K562 (cell line): ENCODE measurements around the gene HKDC1. TPM values are rescaled to one million over a fixed set of nuclear protein-coding genes. Genes with fewer than 3 reads are reported as not detected.

Source experiments
- ATAC-seq: fragments of 200-7000 bp; cut with Tn5 transposase; 3 replicates; pipeline ENCODE4 v1.9.1; 2020; ENCODE audit warnings: moderate library complexity
- BruUV-seq: library from RNA; stranded (reverse); fragments of 400-500 nt; replicated peaks from 2 replicates; lab custom pipeline; 2021; lab: Mats Ljungman, UMichigan
- CTCF ChIA-PET: fragments of 300-600 bp; formaldehyde crosslinking; extraction: SDS; loops from one replicate; lab custom pipeline; 2021; ENCODE audit warnings: low intra/inter-chr PET ratio; lab: Yijun Ruan, JAX
- POLR2A ChIA-PET: fragments of 300-600, 350-650 bp; sonication (Branson Sonifier 250); formaldehyde crosslinking; extraction: SDS; loops from one replicate; lab custom pipeline; 2021; ENCODE audit warnings: antibody characterized with exemption, inconsistent platforms; lab: Yijun Ruan, JAX
- DNase-seq, 4 experiments: peaks; one replicate each; pipeline versions ENCODE4 v3.0.0 to v3.0.0-alpha.2; 2011 to 2018; ENCODE audit warnings: low spot score in 3 of 4, mixed read lengths in 3 of 4; ENCODE audit errors: extremely low read depth in 1 of 4
- FAIRE-seq: peaks from 2 replicates; lab custom pipeline; 2011; peaks lifted over from hg19 to GRCh38; lab: Jason Lieb, UNC
- H2AFZ ChIP-seq: 2 replicates; pipeline ENCODE4 v1.6.0; 2011; ENCODE audit warnings: low read depth, low read length, control low read depth, inconsistent platforms
- H3K27ac ChIP-seq: fragments of 200-600 bp; 3 replicates; pipeline ENCODE4 v1.8.0; 2011; ENCODE audit warnings: low read depth, mild to moderate bottlenecking, control low read depth, inconsistent platforms, low read length, moderate library complexity, mixed read lengths; ENCODE audit errors: extremely low read depth
- H3K27me3 ChIP-seq, 2 experiments: fragments of 300-600 bp in 1 of 2; 2 replicates in 1 of 2; 3 replicates in 1 of 2; pipeline versions ENCODE4 v1.6.0 to v1.8.0; 2011; ENCODE audit warnings: inconsistent platforms in 2 of 2, low read length in 2 of 2, mild to moderate bottlenecking in 1 of 2, mixed read lengths in 1 of 2, moderate library complexity in 1 of 2; ENCODE audit not compliant: control insufficient read depth in 2 of 2, insufficient read depth in 2 of 2
- H3K36me3 ChIP-seq: fragments of 300-600 bp; 3 replicates; pipeline ENCODE4 v1.8.0; 2011; ENCODE audit warnings: mild to moderate bottlenecking, low read length, inconsistent platforms; ENCODE audit not compliant: control insufficient read depth, insufficient read depth
- H3K4me1 ChIP-seq, 2 experiments: fragments of 200-600 bp in 1 of 2; replicated peaks in 1 of 2; 2 replicates in 1 of 2; 3 replicates in 1 of 2; pipeline versions ENCODE4 v1.5.1 to v1.8.0; 2011; ENCODE audit warnings: inconsistent platforms in 2 of 2, low read length in 2 of 2, mild to moderate bottlenecking in 1 of 2, mixed read lengths in 1 of 2, moderate library complexity in 1 of 2; ENCODE audit not compliant: control insufficient read depth in 2 of 2, insufficient read depth in 2 of 2
- H3K4me2 ChIP-seq: 2 replicates; pipeline ENCODE4 v1.6.1; 2011; ENCODE audit warnings: low read length, control low read depth, inconsistent platforms, mixed read lengths; ENCODE audit not compliant: insufficient read depth
- H3K4me3 ChIP-seq: fragments of 200-600 bp; sonication (generic), shearing (Covaris generic); 2 replicates; pipeline ENCODE4 v1.5.1; 2016; ENCODE audit warnings: control low read depth, inconsistent platforms
- H3K79me2 ChIP-seq: fragments of 200-600 bp; 3 replicates; pipeline ENCODE4 v1.8.0; 2011; ENCODE audit warnings: low read length, inconsistent platforms; ENCODE audit not compliant: control insufficient read depth, insufficient read depth
- H3K9ac ChIP-seq, 2 experiments: 2 replicates each; pipeline versions ENCODE4 v1.6.0 to v1.6.1; 2011; ENCODE audit warnings: low read depth in 2 of 2, low read length in 2 of 2, control low read depth in 1 of 2, inconsistent platforms in 1 of 2, mild to moderate bottlenecking in 1 of 2, mixed read lengths in 1 of 2; ENCODE audit not compliant: insufficient read depth in 1 of 2
- H3K9me1 ChIP-seq: one replicate; pipeline ENCODE4 v1.6.0; 2011; ENCODE audit warnings: inconsistent platforms, mild to moderate bottlenecking, low read length, moderate library complexity; ENCODE audit not compliant: control insufficient read depth, insufficient read depth
- H3K9me3 ChIP-seq: replicated peaks from 2 replicates; pipeline ENCODE4 v1.5.1; 2011; ENCODE audit warnings: low read depth, low read length, inconsistent platforms; ENCODE audit not compliant: control insufficient read depth, insufficient read depth
- H4K20me1 ChIP-seq: replicated peaks from 2 replicates; pipeline ENCODE4 v1.6.1; 2011; ENCODE audit warnings: low read length, inconsistent platforms, mixed read lengths; ENCODE audit not compliant: control insufficient read depth, insufficient read depth
- BDP1 ChIP-seq: IDR thresholded peaks from 3 replicates; pipeline ENCODE4 v1.6.1; 2011; ENCODE audit not compliant: insufficient read length, insufficient read depth
- ESRRA ChIP-seq: fragments of 450-650 bp; IDR thresholded peaks from 2 replicates; pipeline ENCODE4 v1.6.1; 2014; ENCODE audit warnings: low read depth, mild to moderate bottlenecking, moderate library complexity, borderline replicate concordance
- FOXA3 ChIP-seq, 2 experiments: fragments of 450-650 bp in 1 of 2; sonication (generic) in 1 of 2; formaldehyde crosslinking; IDR thresholded peaks in 1 of 2; conservative IDR thresholded peaks in 1 of 2; 2 replicates each; pipeline versions ENCODE4 v1.4.0 to v1.8.0; 2020 to 2022; ENCODE audit warnings: mild to moderate bottlenecking in 2 of 2, missing genetic modification reagents in 1 of 2
- JUN ChIP-seq, 2 experiments: sonication (generic) in 1 of 2; formaldehyde crosslinking in 1 of 2; IDR thresholded peaks; 2 replicates each; pipeline versions ENCODE4 v1.6.1 to v1.8.0; 2012 to 2022; ENCODE audit warnings: borderline replicate concordance in 2 of 2, mild to moderate bottlenecking in 2 of 2, improper control_type of control experiment in 1 of 2, low read depth in 1 of 2, low read length in 1 of 2, missing genetic modification reagents in 1 of 2
- NFIC ChIP-seq: fragments of 450-650 bp; IDR thresholded peaks from 2 replicates; pipeline ENCODE4 v1.6.1; 2017; ENCODE audit warnings: mild to moderate bottlenecking, inconsistent platforms
- SUPT5H ChIP-seq: fragments of 450-650 bp; IDR thresholded peaks from 2 replicates; pipeline ENCODE4 v1.6.1; 2016
- ZC3H4 ChIP-seq: sonication (generic); formaldehyde crosslinking; IDR thresholded peaks from 2 replicates; pipeline ENCODE4 v1.9.0; 2021; ENCODE audit warnings: missing genetic modification reagents, borderline replicate concordance
- ZNF140 ChIP-seq: fragments of 250-450 bp; sonication (Bioruptor Pico); IDR thresholded peaks from 2 replicates; pipeline ENCODE4 v1.8.0; 2021; ENCODE audit warnings: moderate library complexity, mild to moderate bottlenecking, inconsistent platforms
- ZNF274 ChIP-seq: IDR thresholded peaks from 2 replicates; pipeline ENCODE4 v1.6.1; 2011; ENCODE audit warnings: low read depth, mild to moderate bottlenecking, low read length, moderate library complexity, borderline replicate concordance
- ZNF444 ChIP-seq: fragments of 250-450 bp; sonication (Bioruptor Pico); IDR thresholded peaks from 2 replicates; pipeline ENCODE4 v1.4.0; 2020; ENCODE audit warnings: mild to moderate bottlenecking, moderate library complexity
- WGBS: fragments of 100-300 bp; shearing (Covaris generic); methylation state at CpG from one replicate; pipeline ENCODE4 v1.1.6; 2016; ENCODE audit warnings: low coverage, mixed read lengths; ENCODE audit not compliant: insufficient coverage; ENCODE audit errors: missing lambda C conversion rate; 5-methylcytosine and 5-hydroxymethylcytosine counted together
- in situ Hi-C: fragments of 300-500 bp; cut with MboI; formaldehyde crosslinking; loops from 4 replicates; pipeline ENCODE4 v1.15.0; 2018; ENCODE audit warnings: inconsistent platforms, mixed read lengths
- intact Hi-C: fragments of 100-400 bp; cut with micrococcal nuclease; formaldehyde crosslinking; loops from 2 replicates; pipeline ENCODE4 v1.14.2; 2022
- polyA plus RNA-seq, 8 experiments: library from polyadenylated mRNA; depleted of rRNA in 4 of 8; stranded (reverse) in 5 of 8; unstranded in 3 of 8; fragments of >200 nt; fragmentation: Nextera tagmentation in 2 of 8; fragmentation: Illumina TruSeq in 1 of 8; extraction: Ambion mirVana in 2 of 8; extraction: Trizol in 1 of 8; gene quantifications; 2 replicates each; pipeline versions ENCODE4 v1.2.1 to v1.2.3, GENCODE V29; 2011 to 2014; ENCODE audit warnings: inconsistent platforms in 1 of 8, missing spikeins in 1 of 8
- total RNA-seq, 7 experiments: library from RNA; depleted of rRNA in 6 of 7; stranded (reverse); fragments of >200 nt in 6 of 7; fragmentation: Illumina TruSeq in 2 of 7; extraction: Trizol in 2 of 7; gene quantifications; 2 replicates each; pipeline versions ENCODE4 v1.2.1 to v1.2.3, GENCODE V29; 2011 to 2021; ENCODE audit warnings: low replicate concordance in 1 of 7
- TF ChIP-seq, protein P1 (sequence below): fragments of 250-450 bp; sonication (Bioruptor Pico); IDR thresholded peaks from 2 replicates; pipeline ENCODE4 v1.9.0; 2021; ENCODE audit warnings: mild to moderate bottlenecking, inconsistent platforms

HKDC1 gene
- total and polyA plus RNA-seq, 9 of the 15 experiments (the other 6 are each of a cell fraction or from before 2014, with no cell fraction given) = 0.04 to 0.22 (median 0.11) TPM; not detected in 5

DNA sequence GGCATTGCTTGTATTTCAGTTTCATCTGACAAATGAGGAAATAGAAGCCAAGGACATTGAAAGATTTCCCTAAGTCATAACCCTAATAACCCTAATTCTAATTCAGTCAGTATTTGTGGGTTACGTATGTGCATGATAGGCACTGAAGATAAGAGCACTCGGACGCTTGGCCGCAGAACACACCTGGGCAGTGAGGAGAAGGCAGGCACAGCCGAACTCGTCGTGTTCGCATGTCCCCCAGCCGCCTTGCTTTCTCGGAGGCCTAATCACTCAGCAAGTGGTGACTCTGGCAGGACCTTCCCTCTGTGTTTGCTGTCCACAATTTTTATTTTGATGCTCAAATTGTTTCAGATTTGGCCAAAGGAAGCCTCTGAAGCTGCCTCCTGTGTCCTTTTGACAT lies 23.7 kb downstream of the HKDC1 start:
- ChIA-PET CTCF (no interaction called here), POLR2A (interaction anchor here (2.2 kb wide), 1 partner anchor 14 kb away, joined by 8 read pairs; no protein-coding TSS in a partner anchor)
- TF ChIP-seq ZC3H4 (CRISPR knock-in tag) (0 out of 2 replicates have a peak, but pooled peaks have one; percentile 27), ZNF140 (no peak), SUPT5H (no peak), ZNF274 (no peak)
- ATAC-seq = no peak
- Histone ChIP-seq H3K9me1 (no peaks in the 10 kb centered on the region), H3K4me3 (no peak overlapping the region), H4K20me1 (no peaks in the 10 kb centered on the region), H3K79me2 (no peaks in the 10 kb centered on the region), H3K27me3 (no peaks in the 10 kb centered on the region), H3K4me1 (peaks cover 16 to 33% of the 10 kb centered on the region in 2 experiments; a peak in 4 of 5 replicates), H3K9ac (peak overlapping the region in 1 of 2 experiments; percentile 38; a peak in 1 of 4 replicates), H3K9me3 (no peaks in the 10 kb centered on the region), H2AFZ (peak overlapping the region; percentile 58), H3K4me2 (no peak overlapping the region), H3K27ac (no peak overlapping the region), H3K36me3 (no peaks in the 10 kb centered on the region)
- FAIRE-seq = no peak
- DNase-seq = no peak
- intact Hi-C loops = no loop called here
- in situ Hi-C loops = loop anchor here (25.0 kb wide), 1 partner anchor 393 kb away; the partner anchor contains the start of gene FAM241B
- no TSS peak for BruUV-seq
- 78% methylated on average over 10 of the region's 10 CpGs for WGBS

DNA sequence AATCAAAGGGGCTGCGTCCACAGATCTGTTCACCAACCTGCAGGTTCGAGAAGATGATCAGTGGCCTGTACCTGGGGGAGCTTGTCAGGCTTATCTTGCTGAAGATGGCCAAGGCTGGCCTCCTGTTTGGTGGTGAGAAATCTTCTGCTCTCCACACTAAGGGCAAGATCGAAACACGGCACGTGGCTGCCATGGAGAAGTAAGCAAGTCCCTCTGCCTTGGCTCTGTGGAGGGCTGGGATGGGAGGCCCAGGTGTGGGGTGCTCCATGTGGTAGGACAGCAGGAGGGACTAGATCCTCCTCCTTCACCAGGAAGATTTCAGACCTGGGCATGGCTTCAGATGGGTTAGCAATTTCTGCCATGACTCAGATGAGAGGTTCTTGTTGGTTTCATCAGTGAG lies 25.9 kb downstream of the HKDC1 start:
- Histone ChIP-seq H3K36me3 (no peaks in the 10 kb centered on the region), H3K9ac (no peak overlapping the region), H3K79me2 (no peaks in the 10 kb centered on the region), H3K27me3 (no peaks in the 10 kb centered on the region), H3K4me2 (no peak overlapping the region), H3K9me1 (no peaks in the 10 kb centered on the region), H4K20me1 (no peaks in the 10 kb centered on the region), H3K9me3 (no peaks in the 10 kb centered on the region), H2AFZ (peak overlapping the region; percentile 29; the same call in 1 of the 2 replicates), H3K27ac (no peak overlapping the region), H3K4me3 (no peak overlapping the region), H3K4me1 (peaks cover 14 to 35% of the 10 kb centered on the region in 2 experiments; a peak in 4 of 5 replicates)
- DNase-seq (no peak), FAIRE-seq (no peak), ATAC-seq (no peak)
- intact Hi-C loops (no loop called here), in situ Hi-C loops (loop anchor here (5.0 to 25.0 kb wide), 2 partner anchors 141 to 391 kb away; partner anchors contain the start of gene FAM241B)
- ChIA-PET CTCF (no interaction called here), POLR2A (interaction anchor here (0.7 kb wide), 1 partner anchor 147 kb away, joined by 5 read pairs; no protein-coding TSS in a partner anchor)
- WGBS = 58% methylated on average over 5 of the region's 5 CpGs
- BruUV-seq = no TSS peak
- TF ChIP-seq NFIC = no peak
- no peak for TF ChIP-seq ZNF444 (CRISPR knock-in tag)
- TF ChIP-seq, protein P1, sequence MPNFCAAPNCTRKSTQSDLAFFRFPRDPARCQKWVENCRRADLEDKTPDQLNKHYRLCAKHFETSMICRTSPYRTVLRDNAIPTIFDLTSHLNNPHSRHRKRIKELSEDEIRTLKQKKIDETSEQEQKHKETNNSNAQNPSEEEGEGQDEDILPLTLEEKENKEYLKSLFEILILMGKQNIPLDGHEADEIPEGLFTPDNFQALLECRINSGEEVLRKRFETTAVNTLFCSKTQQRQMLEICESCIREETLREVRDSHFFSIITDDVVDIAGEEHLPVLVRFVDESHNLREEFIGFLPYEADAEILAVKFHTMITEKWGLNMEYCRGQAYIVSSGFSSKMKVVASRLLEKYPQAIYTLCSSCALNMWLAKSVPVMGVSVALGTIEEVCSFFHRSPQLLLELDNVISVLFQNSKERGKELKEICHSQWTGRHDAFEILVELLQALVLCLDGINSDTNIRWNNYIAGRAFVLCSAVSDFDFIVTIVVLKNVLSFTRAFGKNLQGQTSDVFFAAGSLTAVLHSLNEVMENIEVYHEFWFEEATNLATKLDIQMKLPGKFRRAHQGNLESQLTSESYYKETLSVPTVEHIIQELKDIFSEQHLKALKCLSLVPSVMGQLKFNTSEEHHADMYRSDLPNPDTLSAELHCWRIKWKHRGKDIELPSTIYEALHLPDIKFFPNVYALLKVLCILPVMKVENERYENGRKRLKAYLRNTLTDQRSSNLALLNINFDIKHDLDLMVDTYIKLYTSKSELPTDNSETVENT (CRISPR knock-in tag) = no peak
- TF ChIP-seq BDP1 = no peak
- no peak for TF ChIP-seq FOXA3 (CRISPR knock-in tag; conservative IDR thresholded peaks at IDR 0.05 in 1 of 2, IDR thresholded peaks at IDR 0.05 in 1 of 2)
- TF ChIP-seq ESRRA = no peak
- no peak for TF ChIP-seq JUN (IDR thresholded peaks at IDR 0.05; ENCODE audit: borderline replicate concordance, low read depth, low read length)
- 0 out of 2 replicates have a peak, but pooled peaks have one; percentile 48 for TF ChIP-seq JUN (CRISPR knock-in tag; IDR thresholded peaks at IDR 0.05; ENCODE audit: borderline replicate concordance)
